Hematopoietic multipotent progenitor cell treated with erythropoietin and hydrocortisone succinate and interleukin-3 and kit ligand, for 6 days (in vitro differentiated cells): ENCODE results near the gene PON3.

ENCODE experiments used
- DNase-seq: peaks from one replicate; pipeline ENCODE4 v3.0.0-alpha.2; 2015

The PON3 gene

DNA sequence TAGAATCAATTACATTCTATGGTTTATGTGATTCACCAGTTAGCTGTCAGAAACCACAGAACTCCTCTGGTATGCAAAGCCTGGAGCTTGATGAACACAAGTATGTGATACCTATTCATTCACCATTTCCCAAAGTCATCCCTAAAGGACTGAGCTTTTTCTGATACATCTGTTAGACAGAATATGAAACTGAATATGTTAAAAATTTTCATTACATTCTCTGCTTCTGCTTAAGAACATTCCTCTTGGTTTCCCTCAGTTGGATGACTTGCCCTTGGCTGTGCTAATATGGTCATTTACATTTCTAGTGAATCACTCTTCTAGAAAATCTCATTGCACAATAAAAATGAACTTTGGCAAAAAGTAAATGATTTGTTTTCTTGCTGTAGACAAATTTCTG, 61.1 kb downstream of the PON3 start:
- DNase-seq, result no peak

DNA sequence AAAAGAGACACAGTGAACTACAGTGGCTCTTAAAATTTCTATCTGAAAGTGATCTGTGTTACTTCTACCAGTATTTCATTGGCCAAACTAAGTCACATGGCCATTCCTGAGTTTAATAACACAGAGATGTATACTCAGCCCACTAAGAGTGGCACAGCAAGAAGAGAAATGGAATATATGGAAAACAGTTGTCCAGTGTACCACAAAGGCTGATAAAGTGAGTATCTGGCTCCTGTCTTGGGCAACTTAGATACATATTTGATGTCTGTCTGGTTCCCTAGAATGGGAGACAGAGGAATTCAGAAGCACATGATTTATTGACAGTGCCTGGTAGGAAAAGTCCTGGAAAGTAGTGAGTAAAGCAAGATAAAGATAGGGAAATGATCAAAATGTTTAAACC, 61.7 kb downstream of the PON3 start:
- DNase-seq, result no peak

DNA sequence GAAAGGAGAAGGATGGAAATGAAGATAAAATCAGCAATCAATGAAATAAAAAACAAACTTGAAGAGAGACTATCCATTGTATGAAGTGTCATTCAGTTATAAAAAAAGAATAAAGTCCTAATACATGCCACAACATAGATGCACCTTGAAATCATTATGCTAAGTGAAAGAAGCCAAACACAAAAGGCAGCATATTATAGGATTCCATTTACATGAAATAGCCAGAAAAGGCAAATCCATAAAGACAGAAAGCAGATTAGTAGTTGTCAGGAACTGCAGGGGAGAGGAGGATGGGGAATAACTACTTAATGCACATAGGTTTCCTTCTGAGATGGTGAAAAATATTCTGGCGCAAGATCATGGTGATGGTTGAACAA, 65.2 kb downstream of the PON3 start:
- DNase-seq, result no peak

DNA sequence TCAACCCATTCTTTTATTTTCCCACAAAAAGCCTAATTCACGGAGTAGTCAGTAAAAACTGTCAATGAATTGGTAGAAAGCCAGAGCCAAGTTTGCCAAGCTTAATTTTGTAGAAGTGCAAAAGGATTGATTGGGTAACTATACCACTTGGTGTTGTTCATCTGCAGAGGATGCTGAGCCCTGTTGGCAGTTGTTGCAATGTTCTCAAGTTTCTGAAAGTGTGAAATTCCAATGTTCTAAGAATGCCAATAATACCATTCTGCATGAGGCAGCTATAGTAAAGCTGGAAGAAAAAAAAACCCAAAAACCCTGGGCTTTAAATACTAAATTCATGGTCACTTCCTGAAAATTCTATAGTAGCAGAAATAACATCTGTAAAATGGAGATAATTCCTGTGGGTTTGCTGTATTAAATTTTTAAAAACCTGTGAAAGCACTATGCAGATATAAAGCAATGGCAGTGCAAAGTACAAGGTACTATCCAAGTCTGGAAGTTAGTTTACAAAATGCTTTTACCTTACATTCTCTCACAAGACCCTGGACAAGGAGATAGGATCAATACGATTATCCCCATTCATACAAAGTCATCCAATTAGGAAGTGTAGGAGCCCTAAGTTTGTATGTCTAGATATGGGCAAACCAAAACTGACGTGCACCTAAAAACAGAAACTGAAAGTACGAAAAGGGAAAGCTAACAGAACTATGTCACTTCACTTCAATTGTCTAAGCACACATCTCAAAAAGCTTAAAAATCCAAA, 65.8 kb downstream of the PON3 start:
- peak; percentile 53 for DNase-seq

DNA sequence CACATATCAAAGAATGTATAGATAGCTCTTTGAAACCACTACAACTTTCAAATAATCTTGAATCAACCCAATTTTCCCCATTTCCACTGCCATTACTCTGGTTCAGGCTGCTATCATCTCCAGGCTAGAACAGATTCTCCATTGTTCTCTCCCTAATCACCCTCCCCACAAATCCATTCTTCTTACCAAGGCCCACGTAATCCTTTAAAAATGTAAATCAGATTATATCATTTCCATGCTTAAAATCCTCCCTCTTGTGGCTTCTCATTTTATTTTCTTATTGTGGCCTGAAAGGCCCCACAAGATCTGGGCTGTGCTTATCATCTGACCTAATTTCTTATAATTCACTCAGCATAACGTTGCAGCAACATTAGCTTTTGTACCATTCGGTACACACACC, 68.8 kb downstream of the PON3 start:
- no peak for DNase-seq

DNA sequence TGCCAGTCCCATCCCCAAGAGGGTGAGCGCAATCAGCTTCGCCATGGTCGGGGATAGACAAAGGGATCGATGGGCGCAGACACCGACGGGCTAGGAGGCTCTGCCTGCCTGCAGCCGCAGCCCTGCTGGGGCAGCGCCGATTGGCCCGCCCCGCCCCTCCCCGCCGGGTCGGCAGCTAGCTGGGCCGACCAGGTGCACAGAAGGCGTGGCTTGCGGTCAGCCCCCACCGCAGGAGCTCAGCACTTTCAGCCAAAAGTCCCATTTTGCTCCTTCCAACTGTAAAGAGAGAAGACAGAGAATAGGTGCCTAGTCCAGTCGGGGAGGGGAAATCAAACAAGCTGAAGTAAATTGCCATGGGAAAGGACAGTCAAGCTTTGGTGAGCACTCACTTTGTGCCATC, 71.7 kb downstream of the PON3 start, which contains the start of gene PON1:
TSS of gene PON1 (minus strand) at position 102 of the 400 bp plus-strand sequence. CDS start at position 45, 57 bp downstream.
- DNase-seq, result no peak

DNA sequence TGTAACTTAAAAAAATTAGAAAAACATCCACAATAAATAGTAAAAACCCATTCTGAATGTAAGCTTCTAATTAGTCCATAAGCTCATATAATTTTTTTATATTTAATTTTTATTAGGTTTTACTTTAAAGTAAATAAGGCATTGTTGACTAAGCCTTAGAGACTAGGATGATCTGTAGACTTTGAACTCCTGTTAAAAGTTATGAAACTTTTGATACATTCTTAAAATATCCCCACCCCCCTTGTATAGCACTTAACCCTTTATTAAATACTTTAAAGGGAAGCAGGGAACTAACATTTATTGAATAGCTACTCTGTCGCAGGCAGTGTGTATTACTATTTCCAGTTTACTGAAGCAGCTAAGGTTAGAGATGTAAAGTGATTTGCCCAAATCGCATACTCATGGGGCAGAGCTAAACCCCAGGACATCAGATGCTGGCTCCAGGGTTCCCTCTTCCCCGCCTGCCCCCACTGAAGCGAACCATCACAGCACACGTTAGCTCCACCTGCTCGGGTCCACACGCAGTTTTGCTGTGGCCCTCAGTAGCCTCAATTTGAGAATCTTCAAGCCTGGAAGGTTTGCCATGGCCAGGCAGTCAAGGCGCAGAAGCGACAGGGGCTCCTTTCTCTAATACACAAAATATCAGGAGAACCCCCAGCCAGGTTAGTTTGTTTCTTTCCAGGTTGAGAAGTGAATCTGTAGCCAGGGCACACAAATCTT, 72.6 kb downstream of the PON3 start:
- no peak for DNase-seq

DNA sequence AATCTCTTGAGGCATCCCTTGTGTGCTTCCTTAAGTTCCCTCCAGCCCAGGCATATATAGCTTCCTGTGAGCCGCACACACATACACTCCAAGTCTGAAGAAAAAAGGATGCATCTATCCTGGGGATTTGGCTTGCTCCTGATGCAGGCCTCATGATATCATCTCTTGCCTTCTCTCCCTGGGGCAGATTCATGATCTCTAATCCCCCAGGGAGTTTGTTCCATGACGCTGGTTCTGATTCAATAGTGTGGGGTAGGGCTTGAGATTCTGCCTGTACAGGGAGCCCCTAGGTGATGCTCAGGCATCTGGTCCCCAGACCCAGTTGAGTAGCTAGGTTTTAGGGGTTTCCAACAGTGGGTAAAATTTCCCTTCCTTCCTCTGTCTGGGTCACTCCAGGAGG, 73.3 kb downstream of the PON3 start:
- no peak for DNase-seq

DNA sequence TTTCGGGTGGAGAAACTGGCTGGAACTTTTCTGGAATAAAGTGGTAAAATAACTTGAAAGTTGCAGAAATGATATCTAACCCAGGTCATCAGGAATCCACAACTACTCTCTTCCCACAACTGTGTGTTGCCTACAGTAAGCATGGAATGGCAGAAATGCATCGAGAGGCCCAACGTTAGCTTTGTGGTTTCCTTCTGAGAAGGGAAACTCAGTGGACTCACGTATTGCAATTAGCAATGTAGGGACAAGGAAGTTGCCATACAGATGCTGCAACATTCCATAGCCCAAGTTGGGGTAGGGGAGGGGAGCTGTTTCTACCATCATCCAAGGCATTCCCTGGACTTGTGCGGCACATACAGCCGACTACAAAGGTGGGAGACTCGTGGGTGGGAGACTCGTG, 73.8 kb downstream of the PON3 start:
- DNase-seq, result no peak

DNA sequence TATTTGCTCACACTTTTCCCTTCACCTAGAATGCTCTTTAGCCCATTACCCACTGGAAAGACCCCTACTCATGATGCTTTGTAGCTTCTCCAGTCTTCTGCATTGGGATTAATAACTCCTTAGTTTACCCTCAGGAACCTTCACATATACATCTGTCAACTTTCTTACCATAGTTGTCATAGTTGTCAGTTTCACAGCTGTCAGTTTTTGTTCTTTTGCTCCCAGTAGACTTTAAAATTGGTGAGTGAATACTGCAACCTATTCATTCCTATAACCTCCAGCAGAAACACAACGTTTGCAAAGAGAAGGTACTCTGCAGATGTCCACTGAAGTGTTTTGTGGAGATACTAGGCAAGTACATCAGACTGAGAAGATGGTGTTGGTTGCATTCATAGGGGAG, 74.5 kb downstream of the PON3 start:
- DNase-seq, result no peak

DNA sequence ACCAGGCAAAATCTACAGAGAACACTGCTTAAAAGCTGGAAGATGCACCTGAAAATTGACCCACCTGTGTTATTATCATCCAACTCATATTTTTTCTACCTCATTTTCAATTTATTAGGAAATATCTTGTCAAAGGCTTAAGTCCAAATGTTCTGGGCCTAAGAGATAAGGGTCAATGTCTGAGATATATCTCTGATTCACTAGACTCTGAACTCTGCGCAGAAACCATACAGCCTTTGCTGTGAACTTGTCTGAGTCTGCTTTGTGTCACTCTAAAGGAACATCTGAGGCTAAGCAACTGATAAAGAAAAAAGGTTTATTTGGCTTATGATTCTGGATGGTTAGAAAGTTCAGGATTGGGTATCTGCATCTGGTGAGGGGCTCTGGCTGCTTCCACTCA, 75.5 kb downstream of the PON3 start:
- DNase-seq, result no peak

DNA sequence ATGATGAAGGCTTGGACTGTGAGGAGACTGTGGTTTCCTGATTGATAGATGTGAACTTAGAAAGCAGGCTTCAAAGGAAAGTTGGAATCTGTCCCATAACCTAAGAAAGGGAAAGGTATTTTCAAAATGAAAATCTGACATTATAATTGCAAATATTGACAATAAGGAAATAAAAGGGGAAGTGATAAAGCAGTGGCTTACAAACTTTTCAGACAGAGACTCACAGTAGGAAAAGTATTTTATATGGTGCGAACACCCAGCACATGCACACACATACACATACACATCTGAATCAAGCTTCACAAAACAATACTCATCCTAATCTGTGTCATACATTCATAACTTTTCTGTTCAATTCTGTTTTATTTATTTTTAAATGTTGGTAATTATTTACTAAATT, 76.6 kb downstream of the PON3 start:
- no peak for DNase-seq

DNA sequence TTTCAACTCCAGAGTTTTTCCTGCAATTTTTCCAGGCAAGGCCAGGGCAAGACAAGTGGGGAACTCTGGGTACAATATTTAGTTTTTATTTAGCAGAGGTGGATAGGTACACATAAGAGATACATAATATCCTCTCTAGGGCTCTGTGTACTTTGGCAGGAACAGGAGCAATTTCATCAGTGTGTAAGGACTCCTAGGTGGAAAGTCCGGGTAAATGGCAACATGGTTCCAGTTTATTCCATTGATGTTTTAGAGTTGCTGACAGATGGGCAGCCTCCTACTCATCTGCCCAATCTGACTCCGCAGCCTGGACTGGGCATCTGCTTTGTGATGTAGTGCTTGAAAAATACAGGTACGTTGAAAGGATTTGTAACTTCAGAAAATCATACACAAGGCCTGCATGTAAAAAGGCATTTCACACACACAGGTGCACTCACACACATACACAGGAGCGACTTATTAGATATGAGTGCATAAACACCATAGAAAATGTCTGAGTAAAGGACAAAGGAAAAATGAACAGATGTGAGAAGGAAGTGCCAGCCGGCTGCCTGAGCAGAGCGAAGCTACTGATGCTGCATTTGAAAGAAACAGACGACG, 77.6 kb downstream of the PON3 start:
- DNase-seq, result no peak

DNA sequence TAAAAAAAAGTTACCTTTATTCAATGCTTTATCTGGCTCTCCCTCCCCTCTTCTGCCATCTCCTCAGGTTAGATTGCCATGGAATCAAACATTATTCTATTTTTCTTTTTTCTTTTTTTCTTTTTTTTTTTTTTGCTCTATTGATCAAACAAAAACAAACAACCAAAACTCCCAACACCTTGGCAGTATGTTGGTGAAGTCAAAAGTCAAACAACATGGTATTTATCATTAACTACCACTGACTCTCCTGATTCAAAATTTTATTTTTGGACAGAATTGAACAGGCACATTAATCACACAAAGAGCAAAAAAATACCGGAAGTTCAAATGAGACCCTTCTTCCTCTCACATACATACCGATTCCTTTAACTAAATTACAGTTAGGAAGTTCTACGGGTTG, 78.2 kb downstream of the PON3 start:
- DNase-seq, result no peak

DNA sequence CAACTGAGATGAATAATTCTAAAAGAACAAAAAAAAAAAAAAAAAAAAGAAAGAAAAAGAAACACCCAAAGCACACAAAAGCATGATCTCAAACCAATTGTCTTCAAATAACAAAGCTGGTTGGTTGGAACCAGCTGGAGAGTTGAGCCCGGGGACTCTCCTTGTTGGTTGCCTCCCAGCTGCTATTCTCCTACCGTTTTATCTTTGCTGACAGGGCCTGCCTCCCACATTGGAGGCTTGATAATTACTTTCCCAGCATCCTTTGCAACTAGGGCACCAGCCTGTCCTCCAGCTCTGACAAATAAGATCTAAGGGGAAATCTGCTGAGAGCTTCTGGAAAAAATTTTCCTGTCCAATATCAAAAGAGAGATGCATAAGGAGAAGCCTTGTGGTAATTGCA, 78.6 kb downstream of the PON3 start:
- peak; percentile 35 for DNase-seq

DNA sequence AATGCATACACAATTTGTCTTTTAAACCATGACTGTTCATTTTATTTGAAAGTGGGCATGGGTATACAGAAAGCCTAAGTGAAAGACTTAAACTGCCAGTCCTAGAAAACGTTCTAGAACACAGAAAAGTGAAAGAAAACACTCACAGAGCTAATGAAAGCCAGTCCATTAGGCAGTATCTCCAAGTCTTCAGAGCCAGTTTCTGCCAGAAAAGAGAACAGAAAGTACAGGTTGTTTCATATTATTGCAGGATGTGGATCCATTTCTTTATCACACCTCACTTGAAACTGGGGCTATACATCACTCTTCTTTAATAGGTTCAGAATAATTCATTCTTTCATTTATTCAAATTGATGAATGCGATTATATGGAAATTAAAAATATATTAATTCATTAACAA, 79.6 kb downstream of the PON3 start:
- no peak for DNase-seq

DNA sequence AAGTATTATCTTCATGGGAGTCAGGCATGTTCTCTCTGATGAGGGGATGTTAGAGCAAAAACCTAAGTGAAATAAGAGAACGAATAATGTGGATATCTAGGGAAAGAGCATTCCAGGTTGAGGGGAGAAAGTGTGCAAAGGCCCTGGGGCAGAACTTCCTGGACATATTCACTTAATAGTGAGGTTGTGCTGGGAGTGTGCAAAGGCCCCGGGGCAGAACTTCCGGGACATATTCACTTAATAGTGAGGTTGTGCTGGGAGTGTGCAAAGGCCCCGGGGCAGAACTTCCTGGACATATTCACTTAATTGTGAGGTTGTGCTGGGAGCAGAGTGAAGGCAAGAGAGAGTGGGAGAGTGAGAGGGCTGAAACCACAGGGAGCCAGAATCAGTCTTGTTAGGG, 83.6 kb downstream of the PON3 start:
- no peak for DNase-seq

DNA sequence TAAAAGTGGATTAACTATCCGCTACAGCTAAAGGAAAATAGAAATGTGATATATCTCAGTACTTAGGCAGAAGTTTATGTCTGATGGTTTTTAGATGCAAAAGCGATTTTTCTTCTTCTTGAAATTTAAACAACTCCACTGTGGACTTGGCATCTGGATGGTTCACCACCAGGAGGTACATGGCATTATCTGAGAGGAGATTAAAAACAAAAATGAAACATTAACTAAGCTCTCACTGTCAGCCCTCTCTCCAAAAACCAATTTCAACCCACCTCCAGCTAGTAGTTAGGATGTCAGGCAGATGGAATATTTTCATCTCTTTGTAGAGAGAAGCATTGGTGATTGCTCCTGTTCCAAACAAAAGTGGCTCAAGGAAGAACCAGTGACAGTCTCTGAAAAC, 84.8 kb downstream of the PON3 start:
- DNase-seq, result no peak

DNA sequence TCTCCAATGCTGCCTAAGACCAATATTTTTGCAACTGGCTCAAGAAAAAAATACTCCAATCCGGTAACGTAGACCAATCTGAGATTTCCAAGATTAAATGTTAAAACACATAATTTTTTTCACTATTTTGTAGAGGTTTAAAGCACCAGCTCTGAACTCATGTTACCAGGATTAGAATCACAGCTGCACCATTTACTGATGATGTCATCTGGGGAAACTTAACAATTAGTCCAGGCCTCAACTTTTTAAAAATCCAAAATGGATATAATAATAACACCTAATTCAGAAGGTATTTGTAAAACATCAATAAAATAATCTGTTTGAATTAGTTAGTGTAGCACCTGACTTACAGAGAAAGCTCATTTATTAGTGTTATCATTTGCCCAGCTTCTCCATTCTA, 86.2 kb downstream of the PON3 start:
- DNase-seq, result no peak
